ENCODE data around the gene LBHD1.
"Not testable (repeated sequence)": the region's sequence is repeated elsewhere in the genome, so short reads cannot be mapped to it uniquely, and the experiment has no call there.

The LBHD1 gene

GRCh38 chr11:62694455-62695167 is 22.5 kb upstream of the LBHD1 start:
- peak; percentile 84 for DNase-seq (ENCODE audit: low read depth, low spot score)

- DNase-seq (ENCODE audit: low read depth, low spot score), result not testable (repeated sequence)
These were observed 21.6 kb upstream of the LBHD1 start for GRCh38 chr11:62693624-62694023.

GRCh38 chr11:62689421-62690183 is 17.5 kb upstream of the LBHD1 start, which contains the start of gene LRRN4CL:
Gene LRRN4CL, minus strand, starts transcription at chr11:62689530. Its CDS starts 1,022 bp downstream, at chr11:62688508.
- peak; percentile 86 for DNase-seq (ENCODE audit: low read depth, low spot score)

- no peak for DNase-seq (ENCODE audit: low read depth, low spot score)
These were observed 16.4 kb upstream of the LBHD1 start for GRCh38 chr11:62688491-62688890.

- no peak for DNase-seq (ENCODE audit: low read depth, low spot score)
These were observed 15.7 kb upstream of the LBHD1 start for GRCh38 chr11:62687508-62688396.

GRCh38 chr11:62682518-62682917 is 10.5 kb upstream of the LBHD1 start:
- no peak for DNase-seq (ENCODE audit: low read depth, low spot score)

- peak; percentile 84 for DNase-seq (ENCODE audit: low read depth, low spot score)
These were observed 8.8 kb upstream of the LBHD1 start for GRCh38 chr11:62680825-62681240.

GRCh38 chr11:62678770-62679696 is 7.0 kb upstream of the LBHD1 start, which contains the start of gene UBXN1:
Gene UBXN1, minus strand, starts transcription at chr11:62679073. Its CDS starts 150 bp downstream, at chr11:62678923.
- peak; percentile 93 for DNase-seq (ENCODE audit: low read depth, low spot score)

- DNase-seq (ENCODE audit: low read depth, low spot score), result no peak
These were observed 6.3 kb upstream of the LBHD1 start for GRCh38 chr11:62678433-62678769.

- no peak for DNase-seq (ENCODE audit: low read depth, low spot score)
These were observed 5.6 kb upstream of the LBHD1 start for GRCh38 chr11:62677714-62678113.

- no peak for DNase-seq (ENCODE audit: low read depth, low spot score)
These were observed 5.1 kb upstream of the LBHD1 start for GRCh38 chr11:62677156-62677555.

- no peak for DNase-seq (ENCODE audit: low read depth, low spot score)
These were observed 4.6 kb upstream of the LBHD1 start for GRCh38 chr11:62676698-62677097.

- DNase-seq (ENCODE audit: low read depth, low spot score), result not testable (repeated sequence)
These were observed 3.3 kb upstream of the LBHD1 start for GRCh38 chr11:62675415-62675814.

- no peak for DNase-seq (ENCODE audit: low read depth, low spot score)
These were observed 1.1 kb upstream of the LBHD1 start for GRCh38 chr11:62673196-62673525.

GRCh38 chr11:62671236-62671607 is 845 bp downstream of the LBHD1 start:
- DNase-seq (ENCODE audit: low read depth, low spot score), result no peak

GRCh38 chr11:62669420-62670161 is 2.5 kb downstream of the LBHD1 start:
- no peak for DNase-seq (ENCODE audit: low read depth, low spot score)

GRCh38 chr11:62667460-62667859 is 4.6 kb downstream of the LBHD1 start:
- DNase-seq (ENCODE audit: low read depth, low spot score), result no peak

- DNase-seq (ENCODE audit: low read depth, low spot score), result peak; percentile 17
These were observed 5.7 kb downstream of the LBHD1 start for GRCh38 chr11:62666259-62666926.

GRCh38 chr11:62665599-62666258 is 6.3 kb downstream of the LBHD1 start:
- peak; percentile 84 for DNase-seq (ENCODE audit: low read depth, low spot score)
